ENCODE data around the gene ZNF786.
"Not testable (repeated sequence)": the region's sequence is repeated elsewhere in the genome, so short reads cannot be mapped to it uniquely, and the experiment has no call there.

ZNF786 gene

GRCh38 chr7:149031353-149031910 is 59.1 kb downstream of the ZNF786 start:
- DNase-seq (ENCODE audit: low read depth in 2 of 2) = no peak

- not testable (repeated sequence) for DNase-seq (ENCODE audit: low read depth in 2 of 2)
Observed at GRCh38 chr7:149030439-149030838, 60.1 kb downstream of the ZNF786 start.

GRCh38 chr7:149028346-149029109 is 62.0 kb downstream of the ZNF786 start, which contains the start of gene PDIA4:
Gene PDIA4 (minus strand): TSS chr7:149028505. CDS start chr7:149028408, 97 bp downstream.
- peak; percentile 99 for DNase-seq (ENCODE audit: low read depth in 2 of 2)

- DNase-seq (ENCODE audit: low read depth in 2 of 2) = no peak
Observed at GRCh38 chr7:149027611-149028345, 62.7 kb downstream of the ZNF786 start.

- DNase-seq (ENCODE audit: low read depth in 2 of 2) = no peak
Observed at GRCh38 chr7:149027055-149027454, 63.5 kb downstream of the ZNF786 start.

GRCh38 chr7:149023662-149024061 is 66.9 kb downstream of the ZNF786 start:
- DNase-seq (ENCODE audit: low read depth in 2 of 2) = no peak

GRCh38 chr7:149022756-149023360 is 67.7 kb downstream of the ZNF786 start:
- no peak for DNase-seq (ENCODE audit: low read depth in 2 of 2)

- DNase-seq (ENCODE audit: low read depth in 2 of 2) = no peak
Observed at GRCh38 chr7:149021725-149022062, 68.8 kb downstream of the ZNF786 start.

- DNase-seq (ENCODE audit: low read depth in 2 of 2) = no peak
Observed at GRCh38 chr7:149020483-149020882, 70.0 kb downstream of the ZNF786 start.
